ENCODE results near the gene NCK1. TPM values are rescaled to one million over a fixed set of nuclear protein-coding genes. Genes with fewer than 3 reads are reported as not detected.
"Not testable (repeated sequence)": the region's sequence is repeated elsewhere in the genome, so short reads cannot be mapped to it uniquely, and the experiment has no call there.

The NCK1 gene
- total and polyA plus RNA-seq, 11 donors: 6.5 to 36.0 (median 23.3) TPM

- Histone ChIP-seq H3K36me3 (no peaks in the 10 kb centered on the region), H3K27me3 (no peaks in the 10 kb centered on the region), H3K4me1 (no peaks in the 10 kb centered on the region), H3K27ac (no peak overlapping the region), H3K4me3 (no peak overlapping the region), H3K9me3 (no peaks in the 10 kb centered on the region)
- no peak for DNase-seq
- 79 to 94% (median 88%) methylated on average over 4 of the region's 4 CpGs for WGBS, 4 donors
- ATAC-seq: no peak
- intact Hi-C loops (cut with DNase I): no loop called here
- TF ChIP-seq POLR2A (IDR thresholded peaks at IDR 0.05) (no peak), CTCF (IDR thresholded peaks at IDR 0.05) (no peak)
These were observed 99.1 kb downstream of the NCK1 start for GRCh38 chr3:136960838-136961836.

GRCh38 chr3:136962927-136963326 lies 100.9 kb downstream of the NCK1 start:
- Histone ChIP-seq H3K36me3 (no peaks in the 10 kb centered on the region), H3K4me1 (no peaks in the 10 kb centered on the region), H3K27ac (no peak overlapping the region), H3K9me3 (no peaks in the 10 kb centered on the region), H3K27me3 (no peaks in the 10 kb centered on the region), H3K4me3 (no peak overlapping the region)
- TF ChIP-seq POLR2A (IDR thresholded peaks at IDR 0.05) (no peak), CTCF (IDR thresholded peaks at IDR 0.05) (no peak)
- ATAC-seq (no peak), DNase-seq (no peak)
- 73 to 88% (median 81%) methylated on average over 1 of the region's 1 CpG for WGBS, 4 donors
- intact Hi-C loops (cut with DNase I): no loop called here

GRCh38 chr3:136969539-136969938 lies 107.5 kb downstream of the NCK1 start:
- H3K4me3 ChIP-seq; intact Hi-C loops (cut with DNase I); DNase-seq; H3K27ac ChIP-seq; H3K27me3 ChIP-seq; H3K4me1 ChIP-seq; H3K36me3 ChIP-seq; ATAC-seq: not testable (repeated sequence)
- WGBS, 4 donors: 88 to 96% (median 92%) methylated on average over 6 to 7 of the region's 14 CpGs
- peaks cover 0 to 17% (median 7%) of the 10 kb centered on the region in 12 donors for H3K9me3 ChIP-seq

- no peak for DNase-seq
- WGBS, 4 donors: 93 to 97% (median 96%) methylated on average over 4 of the region's 4 CpGs
- Histone ChIP-seq H3K36me3 (no peaks in the 10 kb centered on the region), H3K9me3 (peaks cover 0 to 27% (median 13%) of the 10 kb centered on the region in 12 donors), H3K4me3 (no peak overlapping the region), H3K4me1 (no peaks in the 10 kb centered on the region), H3K27ac (no peak overlapping the region), H3K27me3 (no peaks in the 10 kb centered on the region)
- no peak for TF ChIP-seq POLR2A (IDR thresholded peaks at IDR 0.05)
- TF ChIP-seq CTCF (IDR thresholded peaks at IDR 0.05): no peak
- intact Hi-C loops (cut with DNase I): no loop called here
- no peak for ATAC-seq
These were observed 111.3 kb downstream of the NCK1 start for GRCh38 chr3:136973352-136973751.
